Measurements from ENCODE around the gene SOAT2. TPM values are rescaled to one million over a fixed set of nuclear protein-coding genes. Genes with fewer than 3 reads are reported as not detected.

SOAT2 gene
- total RNA-seq, 1 donor: not detected

GRCh38 chr12:53143355-53143754, 40.1 kb downstream of the SOAT2 start:
- DNase-seq (ENCODE audit: insufficient read length, low spot score, missing footprints): no peak
- Histone ChIP-seq H2AFZ (ENCODE audit: low read length) (no peak overlapping the region), H3K27ac (ENCODE audit: low read depth, low read length) (no peak overlapping the region), H4K20me1 (ENCODE audit: insufficient read depth, low read length) (no peaks in the 10 kb centered on the region), H3K36me3 (ENCODE audit: insufficient read depth, low read length) (no peaks in the 10 kb centered on the region), H3K79me2 (ENCODE audit: insufficient read depth, low read length) (no peaks in the 10 kb centered on the region), H3K9me3 (ENCODE audit: low read depth, low read length) (no peaks in the 10 kb centered on the region), H3K27me3 (ENCODE audit: insufficient read depth, low read length) (no peaks in the 10 kb centered on the region), H3K4me2 (ENCODE audit: insufficient read depth, low read length) (no peak overlapping the region), H3K4me3 (ENCODE audit: insufficient read depth, low read length) (no peak overlapping the region), H3K4me1 (ENCODE audit: insufficient read depth, low read length) (peaks cover 7% of the 10 kb centered on the region)
- TF ChIP-seq CTCF (IDR thresholded peaks at IDR 0.05; ENCODE audit: extremely low read depth, low read depth, low read length): no peak

- H3K27me3 ChIP-seq (ENCODE audit: insufficient read depth, low read length): no peaks in the 10 kb centered on the region
- no peak overlapping the region for H3K4me2 ChIP-seq (ENCODE audit: insufficient read depth, low read length)
- H3K27ac ChIP-seq (ENCODE audit: low read depth, low read length): peak overlapping the region; percentile 52
- no peak for TF ChIP-seq CTCF (IDR thresholded peaks at IDR 0.05; ENCODE audit: extremely low read depth, low read depth, low read length)
- H3K79me2 ChIP-seq (ENCODE audit: insufficient read depth, low read length): no peaks in the 10 kb centered on the region
- no peaks in the 10 kb centered on the region for H3K36me3 ChIP-seq (ENCODE audit: insufficient read depth, low read length)
- H3K9me3 ChIP-seq (ENCODE audit: low read depth, low read length): no peaks in the 10 kb centered on the region
- no peaks in the 10 kb centered on the region for H4K20me1 ChIP-seq (ENCODE audit: insufficient read depth, low read length)
- DNase-seq (ENCODE audit: insufficient read length, low spot score, missing footprints): peak; percentile 45
- H2AFZ ChIP-seq (ENCODE audit: low read length): peak overlapping the region; percentile 56
- H3K4me1 ChIP-seq (ENCODE audit: insufficient read depth, low read length): peaks cover 7% of the 10 kb centered on the region
- no peak overlapping the region for H3K4me3 ChIP-seq (ENCODE audit: insufficient read depth, low read length)
Observed at GRCh38 chr12:53145383-53146260, 42.3 kb downstream of the SOAT2 start.

GRCh38 chr12:53147181-53147580, 43.9 kb downstream of the SOAT2 start:
- Histone ChIP-seq H3K4me3 (ENCODE audit: insufficient read depth, low read length) (no peak overlapping the region), H3K27me3 (ENCODE audit: insufficient read depth, low read length) (no peaks in the 10 kb centered on the region), H4K20me1 (ENCODE audit: insufficient read depth, low read length) (no peaks in the 10 kb centered on the region), H3K79me2 (ENCODE audit: insufficient read depth, low read length) (no peaks in the 10 kb centered on the region), H3K9me3 (ENCODE audit: low read depth, low read length) (no peaks in the 10 kb centered on the region), H3K36me3 (ENCODE audit: insufficient read depth, low read length) (no peaks in the 10 kb centered on the region), H2AFZ (ENCODE audit: low read length) (no peak overlapping the region), H3K4me1 (ENCODE audit: insufficient read depth, low read length) (peaks cover 7% of the 10 kb centered on the region), H3K27ac (ENCODE audit: low read depth, low read length) (no peak overlapping the region), H3K4me2 (ENCODE audit: insufficient read depth, low read length) (no peak overlapping the region)
- no peak for TF ChIP-seq CTCF (IDR thresholded peaks at IDR 0.05; ENCODE audit: extremely low read depth, low read depth, low read length)
- no peak for DNase-seq (ENCODE audit: insufficient read length, low spot score, missing footprints)

- Histone ChIP-seq H3K27me3 (ENCODE audit: insufficient read depth, low read length) (no peaks in the 10 kb centered on the region), H3K79me2 (ENCODE audit: insufficient read depth, low read length) (no peaks in the 10 kb centered on the region), H3K4me3 (ENCODE audit: insufficient read depth, low read length) (no peak overlapping the region), H3K9me3 (ENCODE audit: low read depth, low read length) (no peaks in the 10 kb centered on the region), H2AFZ (ENCODE audit: low read length) (no peak overlapping the region), H3K4me2 (ENCODE audit: insufficient read depth, low read length) (no peak overlapping the region), H3K27ac (ENCODE audit: low read depth, low read length) (no peak overlapping the region), H4K20me1 (ENCODE audit: insufficient read depth, low read length) (no peaks in the 10 kb centered on the region), H3K36me3 (ENCODE audit: insufficient read depth, low read length) (no peaks in the 10 kb centered on the region), H3K4me1 (ENCODE audit: insufficient read depth, low read length) (peaks cover 7% of the 10 kb centered on the region)
- DNase-seq (ENCODE audit: insufficient read length, low spot score, missing footprints): no peak
- no peak for TF ChIP-seq CTCF (IDR thresholded peaks at IDR 0.05; ENCODE audit: extremely low read depth, low read depth, low read length)
Observed at GRCh38 chr12:53147653-53148052, 44.4 kb downstream of the SOAT2 start.
